ENCODE measurements around the gene SEPSECS.

GRCh38 chr4:25096981-25097443, 63.2 kb downstream of the SEPSECS start:
- TF ChIP-seq CTCF (IDR thresholded peaks at IDR 0.05) (no peak), POLR2AphosphoS5 (IDR thresholded peaks at IDR 0.05; ENCODE audit: low read depth, low read length) (no peak), SIN3A (IDR thresholded peaks at IDR 0.05; ENCODE audit: borderline replicate concordance, insufficient read depth, low read depth, low read length) (no peak), REST (IDR thresholded peaks at IDR 0.05; ENCODE audit: insufficient read depth in 1 of 2, low read depth in 2 of 2, low read length in 1 of 2) (no peak)

All from Panc1 (cell line).